Hematopoietic multipotent progenitor cell treated with erythropoietin and hydrocortisone succinate and interleukin-3 and kit ligand, for 8 days (in vitro differentiated cells): ENCODE results near the gene SLC35A5.
"Not testable (repeated sequence)": the region's sequence is repeated elsewhere in the genome, so short reads cannot be mapped to it uniquely, and the experiment has no call there.

Experiments used
- DNase-seq: peaks from one replicate; pipeline ENCODE4 v3.0.0-alpha.2; 2015

Gene SLC35A5

GRCh38 chr3:112561734-112562529 lies at the start of gene SLC35A5, which contains the start of gene ATG3:
SLC35A5 (plus strand) TSS chr3:112562045; CDS start chr3:112563404, 1,359 bp downstream.
ATG3 (minus strand) TSS chr3:112561962; CDS start chr3:112561528, 434 bp downstream.
- peak; percentile 99 for DNase-seq

GRCh38 chr3:112512320-112512719 lies 49.5 kb upstream of the SLC35A5 start:
- no peak for DNase-seq

GRCh38 chr3:112514527-112515128 lies 47.2 kb upstream of the SLC35A5 start:
- no peak for DNase-seq

GRCh38 chr3:112518970-112519369 lies 42.9 kb upstream of the SLC35A5 start:
- not testable (repeated sequence) for DNase-seq

GRCh38 chr3:112519424-112520001 lies 42.3 kb upstream of the SLC35A5 start:
- peak; percentile 83 for DNase-seq

GRCh38 chr3:112524127-112524526 lies 37.7 kb upstream of the SLC35A5 start:
- DNase-seq = not testable (repeated sequence)

- no peak for DNase-seq
Observed at GRCh38 chr3:112530573-112530972, 31.3 kb upstream of the SLC35A5 start.

- peak; percentile 56 for DNase-seq
Observed at GRCh38 chr3:112531358-112531781, 30.5 kb upstream of the SLC35A5 start.

GRCh38 chr3:112539825-112540650 lies 21.8 kb upstream of the SLC35A5 start:
- no peak for DNase-seq

- DNase-seq = no peak
Observed at GRCh38 chr3:112546216-112546759, 15.6 kb upstream of the SLC35A5 start.

- DNase-seq = no peak
Observed at GRCh38 chr3:112550859-112551258, 11.0 kb upstream of the SLC35A5 start.

GRCh38 chr3:112555535-112556170 lies 6.2 kb upstream of the SLC35A5 start:
- DNase-seq = peak; percentile 19

GRCh38 chr3:112557976-112558375 lies 3.9 kb upstream of the SLC35A5 start:
- no peak for DNase-seq

GRCh38 chr3:112560307-112560706 lies 1.5 kb upstream of the SLC35A5 start:
- DNase-seq = no peak

- DNase-seq = peak; percentile 82
Observed at GRCh38 chr3:112560721-112561483, 943 bp upstream of the SLC35A5 start.

- no peak for DNase-seq
Observed at GRCh38 chr3:112561484-112561733, 436 bp upstream of the SLC35A5 start.

GRCh38 chr3:112564247-112564939 lies 2.5 kb downstream of the SLC35A5 start:
- DNase-seq = not testable (repeated sequence)

- DNase-seq = no peak
Observed at GRCh38 chr3:112564940-112565305, 3.1 kb downstream of the SLC35A5 start.

- no peak for DNase-seq
Observed at GRCh38 chr3:112568642-112569041, 6.8 kb downstream of the SLC35A5 start.

- no peak for DNase-seq
Observed at GRCh38 chr3:112569265-112569664, 7.4 kb downstream of the SLC35A5 start.

GRCh38 chr3:112572701-112573100 lies 10.9 kb downstream of the SLC35A5 start:
- DNase-seq = no peak
